ENCODE measurements around the gene OSBPL5. TPM values are rescaled to one million over a fixed set of nuclear protein-coding genes. Genes with fewer than 3 reads are reported as not detected.

Gene OSBPL5
- total RNA-seq, 1 donor from 2014 or later = 88.4 TPM

- intact Hi-C loops (cut with DNase I) = loop anchor here (10.0 kb wide), 1 partner anchor 105 kb away; the partner anchor contains the start of gene MRGPRG
- DNase-seq (ENCODE audit: extremely low spot score in 2 of 2) = no peak
- no peaks in the 10 kb centered on the region for H3K9me3 ChIP-seq
- H3K27ac ChIP-seq = peak overlapping the region; percentile 34
- no peak overlapping the region for H3K4me3 ChIP-seq
- H3K4me1 ChIP-seq = peaks cover 15% of the 10 kb centered on the region
- no peaks in the 10 kb centered on the region for H3K27me3 ChIP-seq
- H3K36me3 ChIP-seq = peaks cover 0 to 8% of the 10 kb centered on the region in 2 donors
- TF ChIP-seq POLR2AphosphoS5 (IDR thresholded peaks at IDR 0.05; ENCODE audit: insufficient read depth in 1 of 2, low read depth in 1 of 2) (no peak), POLR2A (IDR thresholded peaks at IDR 0.05) (no peak), CTCF (IDR thresholded peaks at IDR 0.05) (no peak)
Measured at GRCh38 chr11:3109434-3109833, 55.7 kb downstream of the OSBPL5 start.

DNA sequence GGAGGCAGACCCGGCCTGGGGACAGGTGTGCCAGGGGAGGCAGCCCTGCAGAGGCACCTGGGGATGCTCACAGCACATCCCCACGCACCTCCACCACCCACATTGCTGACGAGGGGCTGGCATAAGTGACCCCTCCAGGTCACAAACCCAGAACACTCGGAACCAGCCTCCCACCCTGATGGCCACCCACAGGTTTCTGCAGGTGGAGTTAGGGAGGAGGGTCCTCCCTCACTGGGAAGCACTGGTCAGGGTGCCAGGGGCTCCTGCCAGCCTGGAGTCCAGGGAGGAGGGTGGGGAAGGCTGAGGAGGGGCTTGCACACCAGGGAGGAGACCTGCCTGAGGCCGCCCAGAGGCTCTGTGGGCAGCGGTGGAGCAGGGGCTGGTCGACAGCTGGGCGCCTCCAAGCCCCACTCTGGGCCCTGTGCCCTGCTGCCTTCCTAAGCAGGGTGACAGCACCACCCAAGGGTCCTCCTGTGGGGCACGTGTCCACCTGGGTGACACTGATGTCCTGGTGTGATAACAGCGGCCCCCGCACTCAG, 56.9 kb downstream of the OSBPL5 start:
- DNase-seq (ENCODE audit: extremely low spot score in 2 of 2) = no peak
- Histone ChIP-seq H3K27me3 (no peaks in the 10 kb centered on the region), H3K4me3 (no peak overlapping the region), H3K9me3 (no peaks in the 10 kb centered on the region), H3K27ac (peak overlapping the region; percentile 30), H3K36me3 (peaks cover 0 to 16% of the 10 kb centered on the region in 2 donors), H3K4me1 (peaks cover 13% of the 10 kb centered on the region)
- TF ChIP-seq POLR2AphosphoS5 (IDR thresholded peaks at IDR 0.05; ENCODE audit: insufficient read depth in 1 of 2, low read depth in 1 of 2) (no peak), CTCF (IDR thresholded peaks at IDR 0.05) (no peak), POLR2A (IDR thresholded peaks at IDR 0.05) (no peak)
- intact Hi-C loops (cut with DNase I) = loop anchor here (10.0 kb wide), 1 partner anchor 107 kb away; the partner anchor contains the start of gene MRGPRG

DNA sequence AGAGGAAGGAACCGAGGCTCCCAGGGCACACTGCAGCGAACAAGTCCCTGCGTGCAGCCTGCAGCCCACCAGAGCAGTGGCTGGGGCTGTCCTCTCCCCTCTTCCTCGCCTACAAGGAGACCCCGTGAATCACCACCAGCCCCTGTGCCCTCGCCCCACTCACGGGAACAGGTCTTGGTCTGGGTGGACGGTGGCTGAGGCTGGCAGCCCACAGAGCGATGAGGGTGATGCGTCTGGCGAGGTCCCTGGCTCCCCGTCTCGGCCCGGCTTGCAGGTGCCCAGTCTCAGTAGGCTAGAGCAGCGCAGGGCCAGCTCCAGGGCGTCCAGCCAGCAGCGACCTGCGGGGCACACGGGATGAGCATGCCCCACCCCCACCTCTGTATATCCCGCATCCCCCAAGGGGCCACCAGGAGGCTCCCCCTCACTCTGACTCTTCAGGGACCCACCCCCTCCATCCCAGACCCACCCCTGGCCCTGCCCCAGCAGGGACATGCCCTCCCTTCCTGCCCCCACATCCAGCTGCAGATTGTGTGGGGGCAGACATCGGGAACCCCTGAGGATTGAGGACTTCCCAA, 57.4 kb downstream of the OSBPL5 start:
- intact Hi-C loops (cut with DNase I) = loop anchor here (10.0 kb wide), 1 partner anchor 107 kb away; the partner anchor contains the start of gene MRGPRG
- DNase-seq (ENCODE audit: extremely low spot score in 2 of 2) = no peak
- H3K27me3 ChIP-seq = no peaks in the 10 kb centered on the region
- no peak for TF ChIP-seq POLR2A (IDR thresholded peaks at IDR 0.05)
- TF ChIP-seq CTCF (IDR thresholded peaks at IDR 0.05) = no peak
- no peak for TF ChIP-seq POLR2AphosphoS5 (IDR thresholded peaks at IDR 0.05; ENCODE audit: insufficient read depth in 1 of 2, low read depth in 1 of 2)
- H3K4me3 ChIP-seq = no peak overlapping the region
- H3K9me3 ChIP-seq = no peaks in the 10 kb centered on the region
- H3K4me1 ChIP-seq = peaks cover 7% of the 10 kb centered on the region
- peaks cover 0 to 20% of the 10 kb centered on the region in 2 donors for H3K36me3 ChIP-seq
- peak overlapping the region; percentile 30 for H3K27ac ChIP-seq

- Histone ChIP-seq H3K4me1 (peaks cover 7% of the 10 kb centered on the region), H3K27ac (no peak overlapping the region), H3K4me3 (no peak overlapping the region), H3K9me3 (no peaks in the 10 kb centered on the region), H3K36me3 (peaks cover 0 to 20% of the 10 kb centered on the region in 2 donors), H3K27me3 (no peaks in the 10 kb centered on the region)
- TF ChIP-seq POLR2AphosphoS5 (IDR thresholded peaks at IDR 0.05; ENCODE audit: insufficient read depth in 1 of 2, low read depth in 1 of 2) (no peak), POLR2A (IDR thresholded peaks at IDR 0.05) (no peak), CTCF (IDR thresholded peaks at IDR 0.05) (no peak)
- intact Hi-C loops (cut with DNase I) = loop anchor here (10.0 kb wide), 1 partner anchor 108 kb away; the partner anchor contains the start of gene MRGPRG
- no peak for DNase-seq (ENCODE audit: extremely low spot score in 2 of 2)
Measured at GRCh38 chr11:3106736-3107524, 58.2 kb downstream of the OSBPL5 start.
